HL-60/S4 treated with phorbol 12-myristate 13-acetate at 8.2 ng/mL for 4 days and 3 days (cell line): ENCODE results near the gene CYTH4.

Source experiments
- in situ Hi-C: fragments of 300-500 bp; cut with MboI; formaldehyde crosslinking; loops from 2 replicates; pipeline ENCODE4 v1.15.0; 2022; ENCODE audit warnings: low sequenced_read_pairs

The CYTH4 gene

GRCh38 chr22:37363261-37363992, 81.1 kb downstream of the CYTH4 start:
- in situ Hi-C loops = no loop called here
